Peyer's patch (tissue), 4 donors: Measurements from ENCODE around the gene KLHL4. TPM values are rescaled to one million over a fixed set of nuclear protein-coding genes. Genes with fewer than 3 reads are reported as not detected.
"Not testable (repeated sequence)": the region's sequence is repeated elsewhere in the genome, so short reads cannot be mapped to it uniquely, and the experiment has no call there.

Source experiments
- DNase-seq, 3 donors: peaks; one replicate each; pipeline ENCODE4 v3.0.0-alpha.2; 2017 to 2019
- H3K27ac ChIP-seq, 4 donors: fragments of 200-600 bp; sonication (generic); one replicate each; pipeline ENCODE4 v1.5.1; 2016 to 2019
- H3K27me3 ChIP-seq, 2 donors: fragments of 200-600 bp; sonication (generic); one replicate each; pipeline ENCODE4 v1.5.1; 2019
- H3K36me3 ChIP-seq, 3 donors: fragments of 200-600 bp; sonication (generic); one replicate each; pipeline ENCODE4 v1.5.1; 2016 to 2019
- H3K4me1 ChIP-seq, 4 donors: fragments of 200-600 bp; sonication (generic); one replicate each; pipeline ENCODE4 v1.5.1; 2016 to 2019
- H3K4me3 ChIP-seq, 4 donors: fragments of 200-600 bp; sonication (generic); 1 replicate in 3 of 4; 2 replicates in 1 of 4; pipeline ENCODE4 v1.5.1; 2016 to 2019; ENCODE audit warnings: mild to moderate bottlenecking in 1 of 4
- H3K9me3 ChIP-seq, 4 donors: fragments of 200-600 bp; sonication (generic); one replicate each; pipeline ENCODE4 v1.5.1; 2016 to 2019; ENCODE audit warnings: mild to moderate bottlenecking in 1 of 4
- CTCF ChIP-seq, 6 experiments: fragments of 450-650 bp in 4 of 6; fragments of 200-600 bp in 2 of 6; sonication (generic) in 1 of 6; IDR thresholded peaks; one replicate each; pipeline ENCODE4 v1.5.1; 2017 to 2019; ENCODE audit warnings: antibody characterized with exemption in 6 of 6, mild to moderate bottlenecking in 3 of 6, moderate library complexity in 1 of 6
- POLR2A ChIP-seq, 2 donors: fragments of 450-650 bp; IDR thresholded peaks; one replicate each; pipeline ENCODE4 v1.5.1; 2017; ENCODE audit warnings: antibody characterized with exemption in 2 of 2, mild to moderate bottlenecking in 2 of 2, moderate library complexity in 2 of 2
- total RNA-seq, 4 donors: library from RNA; depleted of rRNA; stranded (reverse); fragments of >200 nt; gene quantifications; one replicate each; pipeline ENCODE4 v1.1.0, GENCODE V29; 2016

The KLHL4 gene
- total RNA-seq, 4 donors from 2014 or later = 0.27 to 7.4 (median 0.40) TPM

- TF ChIP-seq CTCF (IDR thresholded peaks at IDR 0.05) (no peak), POLR2A (IDR thresholded peaks at IDR 0.05) (no peak)
- no peak for DNase-seq
- Histone ChIP-seq H3K9me3 (no peaks in the 10 kb centered on the region), H3K4me3 (no peak overlapping the region), H3K27me3 (no peaks in the 10 kb centered on the region), H3K36me3 (no peaks in the 10 kb centered on the region), H3K4me1 (no peaks in the 10 kb centered on the region), H3K27ac (no peak overlapping the region)
These were observed 104.1 kb downstream of the KLHL4 start for GRCh38 chrX:87621697-87622096.

DNA sequence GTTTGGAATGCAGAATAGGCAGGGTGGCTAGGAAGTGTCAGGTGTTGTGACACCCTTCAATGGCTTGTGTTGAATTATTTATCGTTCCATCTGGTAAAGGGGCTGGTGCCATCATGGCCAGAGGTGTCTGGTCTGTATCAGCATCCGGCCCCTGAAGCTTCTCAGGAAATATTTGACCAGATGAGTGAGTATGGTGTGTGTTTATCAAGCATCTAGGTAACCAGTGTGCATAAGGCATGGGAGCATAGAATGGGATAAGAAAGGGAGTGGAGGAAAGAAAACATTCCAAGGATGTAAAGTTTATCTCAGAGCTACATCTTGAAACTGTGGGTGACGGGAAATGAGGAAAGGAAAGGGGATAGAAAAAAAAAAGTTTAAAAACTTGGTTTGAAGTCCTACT lies 109.4 kb downstream of the KLHL4 start:
- no peaks in the 10 kb centered on the region for H3K4me1 ChIP-seq
- no peak for TF ChIP-seq CTCF (IDR thresholded peaks at IDR 0.05)
- H3K4me3 ChIP-seq = no peak overlapping the region
- no peaks in the 10 kb centered on the region for H3K9me3 ChIP-seq
- no peaks in the 10 kb centered on the region for H3K27me3 ChIP-seq
- H3K36me3 ChIP-seq = no peaks in the 10 kb centered on the region
- H3K27ac ChIP-seq = no peak overlapping the region
- no peak for DNase-seq

DNA sequence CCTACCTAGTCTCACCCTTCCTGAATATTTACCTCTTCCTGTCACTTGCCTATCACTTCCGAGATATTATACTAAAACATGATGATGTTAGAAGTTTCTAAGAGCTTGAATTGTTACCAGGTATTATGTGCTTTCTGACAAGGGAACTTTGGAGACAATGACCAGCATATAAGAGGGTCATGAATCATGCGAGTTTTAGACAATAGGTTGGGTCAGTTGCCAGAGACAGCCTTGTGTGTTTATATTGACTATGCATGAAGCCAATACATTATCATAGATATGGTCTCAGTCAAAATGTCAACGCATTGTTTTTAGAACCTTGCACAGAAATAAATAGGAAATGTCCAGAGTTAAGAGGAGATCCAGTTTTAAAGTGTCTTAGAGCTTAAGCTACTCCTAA lies 116.8 kb downstream of the KLHL4 start:
- TF ChIP-seq CTCF (IDR thresholded peaks at IDR 0.05) (no peak), POLR2A (IDR thresholded peaks at IDR 0.05) (no peak)
- Histone ChIP-seq H3K4me3 (no peak overlapping the region), H3K4me1 (no peaks in the 10 kb centered on the region), H3K36me3 (no peaks in the 10 kb centered on the region), H3K27me3 (no peaks in the 10 kb centered on the region), H3K27ac (no peak overlapping the region), H3K9me3 (no peaks in the 10 kb centered on the region)
- no peak for DNase-seq

DNA sequence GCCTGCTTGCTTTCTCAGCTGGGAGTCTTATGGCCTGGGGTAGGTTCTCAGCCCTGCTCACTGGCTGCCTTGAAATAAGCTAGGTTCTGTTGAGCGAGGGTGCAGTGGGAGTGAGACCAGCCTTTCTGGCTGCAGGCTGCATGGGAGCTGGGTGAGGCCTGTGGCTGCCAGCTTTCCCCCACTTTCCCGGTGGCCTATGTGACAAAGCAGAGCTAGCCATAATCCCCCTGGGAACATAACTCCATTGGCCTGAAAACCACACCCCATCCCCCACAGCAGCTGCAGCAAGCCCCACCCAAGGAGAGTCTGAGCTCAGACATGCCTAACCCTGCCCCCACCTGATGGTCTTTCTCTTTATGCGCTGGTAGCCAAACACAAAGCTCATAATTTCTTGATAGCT lies 118.9 kb downstream of the KLHL4 start:
- H3K27me3 ChIP-seq = no peaks in the 10 kb centered on the region
- no peak for DNase-seq
- TF ChIP-seq POLR2A (IDR thresholded peaks at IDR 0.05) = no peak
- TF ChIP-seq CTCF (IDR thresholded peaks at IDR 0.05) = no peak
- H3K4me3 ChIP-seq = no peak overlapping the region
- H3K27ac ChIP-seq = no peak overlapping the region
- no peaks in the 10 kb centered on the region for H3K9me3 ChIP-seq
- no peaks in the 10 kb centered on the region for H3K36me3 ChIP-seq
- no peaks in the 10 kb centered on the region for H3K4me1 ChIP-seq

- not testable (repeated sequence) for H3K36me3 ChIP-seq, H3K4me1 ChIP-seq, H3K27me3 ChIP-seq, H3K4me3 ChIP-seq, H3K27ac ChIP-seq, H3K9me3 ChIP-seq, DNase-seq
These were observed 123.8 kb downstream of the KLHL4 start for GRCh38 chrX:87641439-87641838.

GRCh38 chrX:87661761-87662160 lies 144.2 kb downstream of the KLHL4 start:
- Histone ChIP-seq H3K27ac (no peak overlapping the region), H3K36me3 (no peaks in the 10 kb centered on the region), H3K9me3 (no peaks in the 10 kb centered on the region), H3K4me1 (no peaks in the 10 kb centered on the region), H3K27me3 (no peaks in the 10 kb centered on the region), H3K4me3 (no peak overlapping the region)
- no peak for DNase-seq
- TF ChIP-seq POLR2A (IDR thresholded peaks at IDR 0.05) = no peak
- no peak for TF ChIP-seq CTCF (IDR thresholded peaks at IDR 0.05)
